B cell (primary cell): Measurements from ENCODE around the gene SMIM13. TPM values are rescaled to one million over a fixed set of nuclear protein-coding genes. Genes with fewer than 3 reads are reported as not detected.

Source experiments
- ATAC-seq: fragments of 200-7000 bp; cut with Tn5 transposase; one replicate; pipeline ENCODE4 v1.10.0; 2021; ENCODE audit warnings: low read depth, mild to moderate bottlenecking, moderate number of reproducible peaks, moderate library complexity
- CTCF ChIA-PET: fragments of 350-600 bp; sonication (Branson Sonifier 250); formaldehyde crosslinking; loops from one replicate; lab custom pipeline; 2021; ENCODE audit warnings: antibody characterized with exemption, inconsistent platforms; lab: Charles Lee
- POLR2A ChIA-PET: fragments of 350-600 bp; sonication (Branson Sonifier 250); formaldehyde crosslinking; loops from one replicate; lab custom pipeline; 2021; ENCODE audit warnings: antibody characterized with exemption; lab: Charles Lee
- DNase-seq: peaks from one replicate; pipeline ENCODE4 v3.0.0; 2013
- H2AFZ ChIP-seq: 2 replicates; pipeline ENCODE4 v1.6.1; 2012; ENCODE audit warnings: mild to moderate bottlenecking, low read depth, low read length; ENCODE audit not compliant: insufficient read depth, poor library complexity, severe bottlenecking
- H3K27ac ChIP-seq, 2 donors: 1 replicate in 1 of 2; 2 replicates in 1 of 2; pipeline ENCODE4 v1.5.1; 2012 to 2013; ENCODE audit warnings: low read length in 2 of 2, mild to moderate bottlenecking in 2 of 2, moderate library complexity in 1 of 2
- H3K27me3 ChIP-seq, 4 experiments: fragments of 200-600 bp in 1 of 4; sonication (generic) in 1 of 4; replicated peaks in 1 of 4; 1 replicate in 2 of 4; 2 replicates in 2 of 4; pipeline versions ENCODE4 v1.6.1 to v1.7.0; 2013 to 2016; ENCODE audit warnings: low read length in 3 of 4, mild to moderate bottlenecking in 2 of 4, mixed read lengths in 1 of 4, moderate library complexity in 1 of 4; ENCODE audit not compliant: insufficient read depth in 4 of 4, control insufficient read depth in 3 of 4; ENCODE audit errors: control extremely low read depth in 1 of 4
- H3K36me3 ChIP-seq, 2 experiments: replicated peaks in 1 of 2; 1 replicate in 1 of 2; 2 replicates in 1 of 2; pipeline versions ENCODE4 v1.6.1 to v1.7.1; 2013; ENCODE audit warnings: low read length in 1 of 2; ENCODE audit not compliant: insufficient read depth in 2 of 2, control insufficient read depth in 1 of 2; ENCODE audit errors: control extremely low read depth in 1 of 2, extremely low read depth in 1 of 2
- H3K4me1 ChIP-seq, 2 donors: fragments of 200-600 bp in 1 of 2; sonication (generic) in 1 of 2; 1 replicate in 1 of 2; 2 replicates in 1 of 2; pipeline versions ENCODE4 v1.5.1 to v1.6.1; 2013 to 2017; ENCODE audit warnings: low read length in 2 of 2; ENCODE audit not compliant: control insufficient read depth in 2 of 2, insufficient read depth in 2 of 2
- H3K4me2 ChIP-seq: replicated peaks from 2 replicates; pipeline ENCODE3; 2012; ENCODE audit warnings: mild to moderate bottlenecking, low read depth, low read length; ENCODE audit not compliant: poor library complexity, severe bottlenecking
- H3K4me3 ChIP-seq, 5 experiments: fragments of 200-600 bp in 1 of 5; sonication (generic) in 1 of 5; 1 replicate in 3 of 5; 2 replicates in 2 of 5; pipeline versions ENCODE4 v1.5.1 to v1.7.0; 2011 to 2016; ENCODE audit warnings: low read length in 4 of 5, mild to moderate bottlenecking in 4 of 5, low read depth in 2 of 5, control low read depth in 1 of 5, moderate library complexity in 1 of 5; ENCODE audit not compliant: insufficient read depth in 1 of 5; ENCODE audit errors: control extremely low read depth in 1 of 5, extremely low read depth in 1 of 5
- H3K79me2 ChIP-seq: fragments of 200-600 bp; sonication (generic); one replicate; pipeline ENCODE4 v1.6.0; 2016; ENCODE audit warnings: low read length; ENCODE audit not compliant: control insufficient read depth, insufficient read depth
- H3K9ac ChIP-seq: fragments of 200-600 bp; sonication (generic); 2 replicates; pipeline ENCODE4 v1.6.1; 2017; ENCODE audit warnings: mild to moderate bottlenecking, low read length, moderate library complexity
- H3K9me3 ChIP-seq, 3 donors: one replicate each; pipeline versions ENCODE4 v1.6.1 to v1.7.1; 2013; ENCODE audit warnings: low read length in 2 of 3; ENCODE audit not compliant: control insufficient read depth in 2 of 3, insufficient read depth in 1 of 3; ENCODE audit errors: control extremely low read depth in 1 of 3
- H4K20me1 ChIP-seq: 2 replicates; pipeline ENCODE4 v1.6.0; 2012; ENCODE audit warnings: mild to moderate bottlenecking, low read length; ENCODE audit not compliant: insufficient read depth, control insufficient read depth, poor library complexity, severe bottlenecking
- H3K27ac Mint-ChIP-seq: one replicate; pipeline ENCODE4 v1.8.0; 2021; ENCODE audit warnings: mixed read lengths
- H3K27me3 Mint-ChIP-seq: one replicate; pipeline ENCODE4 v1.8.0; 2021; ENCODE audit warnings: mixed read lengths
- H3K4me1 Mint-ChIP-seq: one replicate; pipeline ENCODE4 v1.8.0; 2021; ENCODE audit warnings: mixed read lengths
- H3K4me3 Mint-ChIP-seq: one replicate; pipeline ENCODE4 v1.8.0; 2021; ENCODE audit warnings: mixed read lengths
- H3K9me3 Mint-ChIP-seq: one replicate; pipeline ENCODE4 v1.8.0; 2022; ENCODE audit warnings: mixed read lengths; ENCODE audit not compliant: insufficient read depth
- CTCF ChIP-seq: fragments of 200-600 bp; IDR thresholded peaks from one replicate; pipeline ENCODE4 v1.8.0; 2022; ENCODE audit warnings: antibody characterized with exemption, mild to moderate bottlenecking
- EZH2 ChIP-seq: IDR thresholded peaks from 2 replicates; pipeline ENCODE4 v1.6.1; 2012; ENCODE audit warnings: borderline replicate concordance, low read depth, mild to moderate bottlenecking, moderate library complexity, low read length; ENCODE audit not compliant: insufficient read depth, poor library complexity, severe bottlenecking
- WGBS: methylation state at CpG from one replicate; pipeline ENCODE4 v1.1.5; 2013; ENCODE audit warnings: missing lambda C conversion rate; ENCODE audit not compliant: insufficient coverage; 5-methylcytosine and 5-hydroxymethylcytosine counted together
- intact Hi-C: fragments of 100-400 bp; cut with micrococcal nuclease; formaldehyde crosslinking; loops from one replicate; pipeline ENCODE4 v1.10.0; 2022
- polyA plus RNA-seq: library from polyadenylated mRNA; depleted of rRNA; stranded (reverse); fragments of >200 nt; gene quantifications from 2 replicates; pipeline ENCODE4 v1.2.3, GENCODE V29; 2012
- total RNA-seq, 2 donors: library from RNA; stranded (reverse); fragments of 120-200 nt in 1 of 2; gene quantifications; 1 replicate in 1 of 2; 2 replicates in 1 of 2; pipeline versions ENCODE4 v1.2.3 to v1.2.4, GENCODE V29; 2013 to 2022

SMIM13 gene
- total and polyA plus RNA-seq, 2 donors (not counting 1 experiment from before 2014, with no cell fraction given), result 2.1 to 5.5 TPM

GRCh38 chr6:11171952-11172351 is 78.3 kb downstream of the SMIM13 start:
- POLR2A ChIA-PET, result interaction anchor here (0.9 kb wide), 1 partner anchor 328 kb away, joined by 3 read pairs; no protein-coding TSS in a partner anchor
- intact Hi-C loops, result loop anchor here (1.0 to 10.0 kb wide), 5 partner anchors 28 to 403 kb away; partner anchors contain the start of genes NEDD9 and SMIM13
- DNase-seq (no peak), ATAC-seq (no peak)
- Mint-ChIP-seq H3K4me1 (peaks cover 9% of the 10 kb centered on the region), H3K27me3 (no peaks in the 10 kb centered on the region), H3K9me3 (no peaks in the 10 kb centered on the region), H3K4me3 (no peak overlapping the region), H3K27ac (no peak overlapping the region)
- Histone ChIP-seq H4K20me1 (no peaks in the 10 kb centered on the region), H3K79me2 (no peaks in the 10 kb centered on the region), H2AFZ (no peak overlapping the region), H3K27ac (no peak overlapping the region), H3K36me3 (no peaks in the 10 kb centered on the region), H3K4me3 (no peak overlapping the region), H3K4me1 (peaks cover 7 to 9% of the 10 kb centered on the region in 2 donors), H3K27me3 (no peaks in the 10 kb centered on the region), H3K4me2 (peak overlapping the region; percentile 72), H3K9me3 (no peaks in the 10 kb centered on the region), H3K9ac (no peak overlapping the region)
- CTCF ChIA-PET, result interaction anchor here (0.5 to 12.5 kb wide), 29 partner anchors 9 to 522 kb away, joined by 3 to 334 read pairs (median 5); partner anchors contain the start of genes NEDD9 and SMIM13
- 93% methylated on average over 11 of the region's 13 CpGs for WGBS
- TF ChIP-seq CTCF, result no peak
- no peak for TF ChIP-seq EZH2

GRCh38 chr6:11172501-11173327 is 79.1 kb downstream of the SMIM13 start:
- peak overlapping the region; percentile 69 for H2AFZ ChIP-seq
- H3K36me3 ChIP-seq, result no peaks in the 10 kb centered on the region
- 29% methylated on average over 9 of the region's 17 CpGs for WGBS
- peak overlapping the region; percentile 64 for H3K4me3 Mint-ChIP-seq
- no peaks in the 10 kb centered on the region for H3K9me3 Mint-ChIP-seq
- CTCF ChIA-PET, result interaction anchor here (0.5 to 12.5 kb wide), 26 partner anchors 10 to 523 kb away, joined by 3 to 334 read pairs (median 6); partner anchors contain the start of gene NEDD9
- peak overlapping the region; percentile 20 for H3K9ac ChIP-seq
- no peaks in the 10 kb centered on the region for H3K27me3 ChIP-seq
- peaks cover 9% of the 10 kb centered on the region for H3K4me1 Mint-ChIP-seq
- ATAC-seq (peak; percentile 68), DNase-seq (peak; percentile 82)
- no peak overlapping the region for H3K27ac Mint-ChIP-seq
- H3K79me2 ChIP-seq, result no peaks in the 10 kb centered on the region
- POLR2A ChIA-PET, result interaction anchor here (0.9 kb wide), 1 partner anchor 328 kb away, joined by 3 read pairs; no protein-coding TSS in a partner anchor
- H4K20me1 ChIP-seq, result no peaks in the 10 kb centered on the region
- H3K4me3 ChIP-seq, result peak overlapping the region in 3 of 5 experiments; percentile 5 to 44 (median 25)
- H3K27ac ChIP-seq, result no peak overlapping the region
- H3K27me3 Mint-ChIP-seq, result no peaks in the 10 kb centered on the region
- peak overlapping the region; percentile 72 for H3K4me2 ChIP-seq
- H3K9me3 ChIP-seq, result no peaks in the 10 kb centered on the region
- TF ChIP-seq CTCF (peak; percentile 90), EZH2 (no peak)
- H3K4me1 ChIP-seq, result peaks cover 7 to 9% of the 10 kb centered on the region in 2 donors
- intact Hi-C loops, result loop anchor here (1.0 to 10.0 kb wide), 5 partner anchors 28 to 402 kb away; partner anchors contain the start of genes NEDD9 and SMIM13
